Mucosa of stomach (tissue), 1 donor: ENCODE results near the gene ALX3.

Experiments used
- H3K27me3 ChIP-seq: one replicate; pipeline ENCODE4 v1.7.0; 2013; ENCODE audit warnings: mild to moderate bottlenecking, low read length; ENCODE audit not compliant: control insufficient read depth, insufficient read depth
- H3K36me3 ChIP-seq: one replicate; pipeline ENCODE4 v1.7.0; 2013; ENCODE audit warnings: low read length; ENCODE audit not compliant: control insufficient read depth, insufficient read depth
- H3K4me1 ChIP-seq: one replicate; pipeline ENCODE4 v1.7.0; 2013; ENCODE audit warnings: mild to moderate bottlenecking, low read length; ENCODE audit not compliant: control insufficient read depth, insufficient read depth
- H3K4me3 ChIP-seq: one replicate; pipeline ENCODE4 v1.7.0; 2013; ENCODE audit warnings: low read length
- H3K9ac ChIP-seq: one replicate; pipeline ENCODE4 v1.7.0; 2013; ENCODE audit warnings: mild to moderate bottlenecking, low read length, moderate library complexity
- H3K9me3 ChIP-seq: one replicate; pipeline ENCODE4 v1.7.0; 2013; ENCODE audit warnings: mild to moderate bottlenecking, low read length, moderate library complexity; ENCODE audit not compliant: control insufficient read depth
- donor health status: Pancreatic carcinoma.

The ALX3 gene

DNA sequence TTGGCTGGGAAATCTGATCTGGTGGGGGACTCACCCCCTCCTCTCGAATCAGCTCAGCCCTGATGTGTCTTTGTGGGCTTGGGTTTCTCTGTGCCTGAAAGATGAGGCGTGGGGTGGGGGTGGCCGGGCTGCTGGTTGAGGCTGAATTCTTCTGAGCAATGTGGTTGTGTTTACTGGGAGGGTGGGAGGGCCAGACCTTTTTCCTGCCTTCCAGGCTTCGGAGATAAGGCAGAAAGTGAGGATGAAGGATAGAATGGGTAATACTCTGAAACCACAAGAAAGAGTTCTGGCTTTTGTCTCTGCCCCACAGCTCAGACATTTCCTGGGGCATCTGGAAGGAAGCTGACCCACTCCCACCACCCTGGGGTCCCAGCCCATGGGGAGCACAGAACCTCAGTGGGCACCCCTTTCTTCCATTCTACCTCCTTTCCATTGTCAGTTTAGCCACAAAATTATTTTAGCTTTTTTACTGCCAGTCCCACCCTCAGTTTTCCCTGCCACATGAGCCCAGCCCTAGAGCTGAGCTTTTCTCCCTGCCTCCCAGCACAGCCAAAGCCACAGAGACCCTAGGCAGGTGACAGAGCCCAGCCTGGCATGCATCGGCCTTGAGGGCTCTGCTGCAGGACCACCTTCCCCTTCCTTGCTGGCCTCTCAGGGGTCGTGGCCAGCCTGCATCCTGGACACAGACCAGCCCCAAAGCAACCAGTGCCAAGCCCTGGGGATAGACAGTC is 11.2 kb downstream of the ALX3 start:
- Histone ChIP-seq H3K9ac (no peak overlapping the region), H3K9me3 (no peaks in the 10 kb centered on the region), H3K27me3 (no peaks in the 10 kb centered on the region), H3K4me1 (no peaks in the 10 kb centered on the region), H3K4me3 (no peak overlapping the region), H3K36me3 (peaks cover 19% of the 10 kb centered on the region)

DNA sequence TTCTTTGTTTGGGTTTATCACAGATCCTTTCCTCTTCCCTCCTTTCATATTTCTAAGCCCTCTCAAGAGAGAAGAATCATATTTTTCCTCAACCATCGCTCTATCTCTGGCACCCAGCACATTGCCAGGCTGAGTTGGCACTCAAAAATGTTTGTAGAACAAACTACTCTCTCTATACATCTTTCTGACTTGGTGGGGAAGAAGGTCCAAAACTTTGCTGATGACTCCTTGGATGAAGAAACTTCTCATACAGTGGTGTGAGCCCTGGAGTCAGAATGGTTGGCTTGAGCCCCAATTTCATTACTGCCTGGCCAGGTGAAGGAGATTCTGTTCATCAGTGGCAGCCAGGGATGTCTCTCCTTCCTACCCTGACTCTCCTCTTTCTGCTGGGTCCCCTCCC is 11.9 kb downstream of the ALX3 start:
- Histone ChIP-seq H3K36me3 (peaks cover 19% of the 10 kb centered on the region), H3K4me3 (no peak overlapping the region), H3K27me3 (no peaks in the 10 kb centered on the region), H3K4me1 (no peaks in the 10 kb centered on the region), H3K9ac (no peak overlapping the region), H3K9me3 (no peaks in the 10 kb centered on the region)

DNA sequence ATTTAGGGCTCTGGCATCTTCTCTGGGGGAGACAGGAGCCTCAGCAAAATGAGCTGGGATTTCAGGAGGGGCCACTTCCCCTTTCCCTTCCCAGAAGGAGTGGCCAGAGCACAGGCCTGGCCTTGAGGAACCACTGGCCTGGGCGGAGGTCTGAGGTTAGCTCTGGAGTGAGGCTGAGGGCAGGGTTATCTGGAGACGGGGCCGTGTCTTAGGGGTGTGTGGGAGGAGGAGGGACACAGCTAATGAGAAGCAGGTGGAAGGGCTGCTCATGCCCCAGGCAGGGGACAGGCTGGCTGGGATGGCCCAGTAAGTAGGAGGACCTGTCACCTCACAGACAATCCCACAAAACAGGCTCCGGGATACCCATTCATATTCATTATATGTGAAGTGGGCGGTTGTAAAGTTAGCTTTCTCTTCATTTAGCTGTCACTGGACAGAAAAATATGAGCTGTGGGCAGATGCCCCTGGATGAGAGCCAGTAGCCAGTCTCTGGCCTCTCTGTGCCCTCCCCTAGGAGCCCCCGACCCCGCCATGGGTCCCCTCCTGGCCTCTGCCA is 12.4 kb downstream of the ALX3 start:
- no peak overlapping the region for H3K9ac ChIP-seq
- no peaks in the 10 kb centered on the region for H3K9me3 ChIP-seq
- no peaks in the 10 kb centered on the region for H3K4me1 ChIP-seq
- peaks cover 19% of the 10 kb centered on the region for H3K36me3 ChIP-seq
- H3K4me3 ChIP-seq: no peak overlapping the region
- no peaks in the 10 kb centered on the region for H3K27me3 ChIP-seq

DNA sequence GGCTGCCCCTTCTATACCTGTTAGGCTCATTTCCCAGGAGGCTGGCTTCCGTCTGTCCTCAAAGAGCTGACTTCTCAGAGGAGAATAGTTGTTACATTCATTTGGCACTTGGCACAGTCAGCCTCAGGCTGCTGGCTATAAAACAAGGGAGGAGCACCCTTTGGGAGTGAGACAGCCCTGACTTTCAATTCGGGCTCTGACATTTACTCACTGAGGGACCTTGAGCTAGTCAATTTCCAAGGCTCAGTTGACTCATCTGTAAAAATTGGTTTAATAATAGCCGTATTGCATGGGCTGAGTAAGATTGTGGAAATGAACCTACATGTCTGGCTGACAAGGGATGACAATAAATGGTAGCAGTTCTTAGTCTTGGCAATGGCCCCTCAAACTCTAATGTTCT is 13.7 kb downstream of the ALX3 start:
- Histone ChIP-seq H3K36me3 (peaks cover 19% of the 10 kb centered on the region), H3K27me3 (no peaks in the 10 kb centered on the region), H3K9me3 (no peaks in the 10 kb centered on the region), H3K4me3 (no peak overlapping the region), H3K9ac (no peak overlapping the region), H3K4me1 (no peaks in the 10 kb centered on the region)

DNA sequence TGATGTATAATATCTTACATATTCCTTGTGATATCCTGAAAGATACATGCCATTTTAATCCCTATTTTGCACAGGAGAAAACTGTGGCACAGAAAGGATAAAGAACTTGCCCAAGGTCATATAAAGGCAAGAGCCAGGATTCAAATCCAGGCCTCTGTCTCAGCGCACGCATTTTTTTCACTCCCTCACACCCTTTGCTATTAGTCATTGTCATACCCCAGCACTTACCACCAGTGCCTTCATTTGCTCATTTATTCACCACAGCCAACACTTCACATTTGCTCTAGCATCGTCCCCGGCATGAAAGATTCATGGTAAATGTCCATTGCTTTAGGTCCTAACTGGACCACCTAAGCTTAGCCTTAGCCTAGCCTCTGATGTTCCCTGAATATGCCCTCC is 14.2 kb downstream of the ALX3 start:
- no peaks in the 10 kb centered on the region for H3K27me3 ChIP-seq

DNA sequence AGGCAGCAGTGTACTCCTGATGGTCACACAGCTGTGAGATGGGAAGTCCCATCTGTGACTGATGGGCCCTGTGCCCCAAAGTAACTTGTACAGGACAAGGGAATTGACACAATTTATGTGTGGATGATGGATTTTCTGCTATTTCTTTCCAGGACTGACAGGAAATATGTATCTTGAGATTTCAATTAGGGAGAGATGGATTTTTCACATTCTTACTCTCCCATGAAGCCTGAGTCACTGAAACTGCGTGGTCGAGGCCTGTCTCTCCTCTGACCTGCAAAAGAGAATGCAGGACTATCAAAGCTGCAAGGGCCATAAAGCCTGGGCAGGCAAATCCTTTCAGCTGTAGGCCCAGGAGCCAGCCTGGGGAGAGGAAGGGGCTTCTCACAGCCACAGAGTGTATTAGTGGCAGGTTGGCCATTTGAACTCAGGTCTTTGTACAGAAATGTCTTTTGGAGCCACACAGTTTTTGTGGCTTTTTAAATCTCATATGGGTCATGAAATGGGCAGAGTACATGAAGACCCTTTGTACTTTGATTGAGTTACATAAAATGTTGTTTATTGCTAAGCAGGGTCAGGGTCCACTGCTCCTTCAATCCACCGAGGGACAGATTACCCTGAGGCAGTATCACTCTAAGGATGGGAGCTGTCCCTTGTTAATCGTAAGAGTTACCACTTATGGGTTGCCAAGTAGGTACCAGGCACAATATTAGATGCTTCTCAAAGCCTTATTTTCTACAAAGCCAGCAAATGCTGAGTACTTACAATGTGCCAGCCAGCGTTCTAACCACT is 14.8 kb downstream of the ALX3 start:
- Histone ChIP-seq H3K27me3 (no peaks in the 10 kb centered on the region), H3K4me1 (no peaks in the 10 kb centered on the region), H3K4me3 (no peak overlapping the region), H3K9ac (no peak overlapping the region), H3K36me3 (peaks cover 19% of the 10 kb centered on the region), H3K9me3 (no peaks in the 10 kb centered on the region)

More for the DNA sequence above, 14.2 kb downstream of the ALX3 start:
- Histone ChIP-seq H3K36me3 (peaks cover 19% of the 10 kb centered on the region), H3K9ac (no peak overlapping the region), H3K4me3 (no peak overlapping the region), H3K4me1 (no peaks in the 10 kb centered on the region), H3K9me3 (no peaks in the 10 kb centered on the region)

DNA sequence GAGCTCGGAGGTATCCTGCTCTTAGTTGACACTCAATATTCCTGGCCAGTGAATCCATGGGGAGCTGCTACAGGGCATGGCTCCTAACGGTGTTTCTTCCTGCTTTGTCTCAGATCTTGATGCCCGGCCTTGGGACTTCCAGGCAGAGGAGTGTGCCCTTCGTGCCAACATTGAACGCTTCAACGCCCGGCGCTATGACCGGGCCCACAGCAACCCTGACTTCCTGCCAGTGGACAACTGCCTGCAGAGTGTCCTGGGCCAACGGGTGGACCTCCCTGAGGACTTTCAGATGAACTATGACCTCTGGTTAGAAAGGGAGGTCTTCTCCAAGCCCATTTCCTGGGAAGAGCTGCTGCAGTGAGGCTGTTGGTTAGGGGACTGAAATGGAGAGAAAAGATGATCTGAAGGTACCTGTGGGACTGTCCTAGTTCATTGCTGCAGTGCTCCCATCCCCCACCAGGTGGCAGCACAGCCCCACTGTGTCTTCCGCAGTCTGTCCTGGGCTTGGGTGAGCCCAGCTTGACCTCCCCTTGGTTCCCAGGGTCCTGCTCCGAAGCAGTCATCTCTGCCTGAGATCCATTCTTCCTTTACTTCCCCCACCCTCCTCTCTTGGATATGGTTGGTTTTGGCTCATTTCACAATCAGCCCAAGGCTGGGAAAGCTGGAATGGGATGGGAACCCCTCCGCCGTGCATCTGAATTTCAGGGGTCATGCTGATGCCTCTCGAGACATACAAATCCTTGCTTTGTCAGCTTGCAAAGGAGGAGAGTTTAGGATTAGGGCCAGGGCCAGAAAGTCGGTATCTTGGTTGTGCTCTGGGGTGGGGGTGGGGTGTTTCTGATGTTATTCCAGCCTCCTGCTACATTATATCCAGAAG is 16.7 kb downstream of the ALX3 start:
- peaks cover 8% of the 10 kb centered on the region for H3K4me1 ChIP-seq
- H3K9me3 ChIP-seq: no peaks in the 10 kb centered on the region
- no peak overlapping the region for H3K9ac ChIP-seq
- H3K4me3 ChIP-seq: no peak overlapping the region
- H3K36me3 ChIP-seq: peaks cover 19% of the 10 kb centered on the region
- H3K27me3 ChIP-seq: no peaks in the 10 kb centered on the region

DNA sequence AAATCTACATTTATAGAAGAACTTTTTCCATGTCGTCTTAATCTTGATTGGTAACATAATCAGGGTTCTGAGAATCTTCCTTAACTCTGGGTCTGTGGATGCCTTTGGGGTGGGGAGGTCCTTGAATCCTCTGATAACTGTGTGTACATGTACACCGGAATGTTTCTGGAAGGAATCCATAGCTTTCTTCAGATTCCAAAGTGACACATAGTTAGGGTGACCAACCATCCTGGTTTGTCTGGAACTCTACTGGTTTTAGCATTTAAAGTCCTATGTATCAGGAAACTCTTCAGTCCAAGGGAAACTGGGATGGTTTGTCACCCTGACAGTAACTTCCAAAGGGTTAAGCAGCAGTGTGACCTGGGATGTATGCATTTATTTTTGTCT is 19.2 kb downstream of the ALX3 start:
- Histone ChIP-seq H3K4me3 (no peak overlapping the region), H3K36me3 (peaks cover 21% of the 10 kb centered on the region), H3K4me1 (peaks cover 10% of the 10 kb centered on the region), H3K9ac (no peak overlapping the region), H3K27me3 (no peaks in the 10 kb centered on the region), H3K9me3 (no peaks in the 10 kb centered on the region)

DNA sequence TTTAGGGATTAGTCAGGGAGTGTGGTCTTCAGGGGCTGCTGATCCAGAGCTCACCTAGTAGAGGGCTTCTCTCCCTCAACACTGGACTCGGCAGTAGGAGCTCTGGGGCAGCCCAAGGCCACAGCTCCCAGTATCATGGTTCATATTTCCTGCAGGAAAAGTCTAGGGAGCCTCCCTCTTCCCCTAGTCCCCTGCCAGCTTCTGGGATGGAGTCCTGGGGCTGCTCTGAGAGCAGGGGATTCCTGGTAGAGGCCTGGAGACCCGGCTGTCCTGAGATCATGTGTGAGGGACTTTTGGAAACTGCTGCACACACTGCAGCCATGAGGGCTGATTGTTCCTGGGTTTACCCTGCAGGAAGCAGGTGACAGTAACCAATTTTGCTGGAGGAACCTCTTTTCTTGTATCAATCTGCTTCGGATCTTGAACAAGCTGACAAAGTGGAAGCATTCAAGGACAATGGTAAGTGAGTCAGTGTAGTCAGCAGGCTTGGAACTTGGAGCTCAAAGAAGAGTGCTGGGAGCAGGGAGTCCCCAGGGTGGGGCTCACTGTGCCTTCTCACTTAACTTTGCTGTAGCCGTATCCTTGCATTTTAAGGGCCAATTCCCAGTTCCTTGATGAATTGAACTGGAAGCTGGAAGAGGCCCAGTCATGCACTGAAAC is 19.7 kb downstream of the ALX3 start:
- Histone ChIP-seq H3K27me3 (no peaks in the 10 kb centered on the region), H3K36me3 (peaks cover 19% of the 10 kb centered on the region), H3K9me3 (no peaks in the 10 kb centered on the region), H3K4me3 (no peak overlapping the region), H3K9ac (no peak overlapping the region), H3K4me1 (peaks cover 10% of the 10 kb centered on the region)

DNA sequence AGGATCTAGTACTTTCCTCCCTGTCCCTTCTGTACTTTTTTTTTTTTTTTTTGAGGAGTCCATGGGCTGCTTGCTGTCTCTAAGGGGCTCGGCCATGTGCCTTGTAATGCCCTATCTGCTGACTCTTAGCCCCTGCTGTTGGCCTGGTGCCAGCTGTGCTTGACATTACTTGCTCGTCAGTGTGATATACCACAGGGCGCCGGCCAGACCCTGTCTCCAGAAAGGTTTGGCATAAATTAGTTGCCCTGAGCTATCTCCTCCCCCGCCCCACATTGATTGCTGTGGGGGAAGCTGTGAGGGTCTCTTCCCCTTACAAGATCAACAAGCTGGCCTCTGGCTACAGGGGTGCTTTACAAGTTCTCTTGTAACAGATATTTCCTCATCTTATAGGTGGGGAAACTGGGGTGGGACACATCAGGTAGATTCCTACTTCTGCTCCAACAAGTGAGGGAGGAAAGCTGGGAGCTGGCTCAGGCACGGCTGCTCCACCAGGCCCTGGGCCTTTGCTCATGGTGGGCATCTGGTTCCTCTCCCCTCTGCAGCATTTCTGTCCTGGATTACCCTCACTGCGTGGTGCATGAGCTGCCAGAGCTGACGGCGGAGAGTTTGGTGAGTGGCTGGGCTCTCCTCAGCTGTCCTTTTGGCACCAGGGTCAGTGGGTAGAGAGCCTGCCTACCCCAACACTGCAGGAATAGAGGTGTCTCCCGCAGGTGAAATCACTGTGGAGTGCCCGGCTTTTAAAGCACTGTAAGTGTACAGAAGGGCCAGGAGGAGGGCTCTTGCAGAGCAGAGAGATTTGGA is 20.5 kb downstream of the ALX3 start:
- no peaks in the 10 kb centered on the region for H3K9me3 ChIP-seq
- peaks cover 20% of the 10 kb centered on the region for H3K36me3 ChIP-seq
- H3K4me1 ChIP-seq: peaks cover 10% of the 10 kb centered on the region
- H3K9ac ChIP-seq: no peak overlapping the region
- H3K4me3 ChIP-seq: no peak overlapping the region
- H3K27me3 ChIP-seq: no peaks in the 10 kb centered on the region
